Hematopoietic multipotent progenitor cell treated with erythropoietin and hydrocortisone succinate and interleukin-3 and kit ligand, for 15 days (in vitro differentiated cells): ENCODE results near the gene HOXA5.
A peak's percentile ranks its signal among the peaks of the same experiment; 100 is the strongest.

Experiments used
- DNase-seq: peaks from one replicate; pipeline ENCODE4 v3.0.0-alpha.2; 2015; ENCODE audit warnings: low spot score

The HOXA5 gene

GRCh38 chr7:27132978-27133377 lies 10.5 kb downstream of the HOXA5 start:
- DNase-seq: no peak

- DNase-seq: no peak
Observed at GRCh38 chr7:27132214-27132613, 11.3 kb downstream of the HOXA5 start.

GRCh38 chr7:27131390-27131819 lies 12.1 kb downstream of the HOXA5 start:
- DNase-seq: no peak

- peak; percentile 60 for DNase-seq
Observed at GRCh38 chr7:27130540-27131389, 12.7 kb downstream of the HOXA5 start, which contains the start of gene HOXA4. TSS of gene HOXA4 (minus strand) at chr7:27130757. CDS start at chr7:27130733, 24 bp downstream.

GRCh38 chr7:27129729-27130539 lies 13.5 kb downstream of the HOXA5 start:
- DNase-seq: no peak

GRCh38 chr7:27128776-27129728 lies 14.4 kb downstream of the HOXA5 start:
- no peak for DNase-seq

- DNase-seq: no peak
Observed at GRCh38 chr7:27128034-27128433, 15.4 kb downstream of the HOXA5 start.

GRCh38 chr7:27126596-27127327 lies 16.7 kb downstream of the HOXA5 start:
- DNase-seq: no peak

- DNase-seq: no peak
Observed at GRCh38 chr7:27125986-27126394, 17.5 kb downstream of the HOXA5 start.

GRCh38 chr7:27124902-27125689 lies 18.4 kb downstream of the HOXA5 start:
- DNase-seq: no peak

GRCh38 chr7:27124096-27124901 lies 19.2 kb downstream of the HOXA5 start:
- no peak for DNase-seq

GRCh38 chr7:27123477-27124053 lies 19.9 kb downstream of the HOXA5 start:
- DNase-seq: no peak

- no peak for DNase-seq
Observed at GRCh38 chr7:27123007-27123476, 20.4 kb downstream of the HOXA5 start.

- no peak for DNase-seq
Observed at GRCh38 chr7:27122077-27122910, 21.2 kb downstream of the HOXA5 start.

GRCh38 chr7:27121684-27122076 lies 21.8 kb downstream of the HOXA5 start:
- DNase-seq: no peak

GRCh38 chr7:27119412-27119911 lies 24.0 kb downstream of the HOXA5 start:
- no peak for DNase-seq

GRCh38 chr7:27118580-27118979 lies 24.9 kb downstream of the HOXA5 start:
- DNase-seq: no peak
